Measurements from ENCODE around the gene ATPAF2. TPM values are rescaled to one million over a fixed set of nuclear protein-coding genes. Genes with fewer than 3 reads are reported as not detected.

The ATPAF2 gene
- total RNA-seq, 2 donors from 2014 or later: 32.2 to 35.0 TPM

DNA sequence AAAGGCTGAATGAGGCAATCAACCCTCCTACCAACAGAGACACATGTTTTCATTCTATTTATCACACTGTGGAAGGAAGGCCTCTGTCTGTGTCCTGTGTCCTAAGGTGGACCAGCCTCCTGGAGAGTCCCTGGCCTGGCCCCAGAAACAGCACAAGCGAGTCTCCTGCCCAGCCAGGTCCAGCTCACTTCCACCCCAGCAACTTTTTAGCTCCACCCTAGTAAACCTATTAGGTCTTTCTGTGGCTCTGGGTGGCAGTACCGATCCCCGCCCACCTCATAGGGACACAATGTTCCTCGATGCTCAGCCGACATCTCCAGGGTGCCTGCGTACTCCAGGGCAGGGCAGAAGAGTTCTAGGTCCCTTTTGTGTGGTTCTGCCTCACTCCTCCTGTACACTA lies 55.6 kb downstream of the ATPAF2 start:
- ATAC-seq: no peak
- no peaks in the 10 kb centered on the region for H3K9me3 Mint-ChIP-seq
- no peak overlapping the region for H3K27ac Mint-ChIP-seq
- no peak for DNase-seq (ENCODE audit: low spot score in 2 of 2)
- no peaks in the 10 kb centered on the region for H3K36me3 Mint-ChIP-seq

DNA sequence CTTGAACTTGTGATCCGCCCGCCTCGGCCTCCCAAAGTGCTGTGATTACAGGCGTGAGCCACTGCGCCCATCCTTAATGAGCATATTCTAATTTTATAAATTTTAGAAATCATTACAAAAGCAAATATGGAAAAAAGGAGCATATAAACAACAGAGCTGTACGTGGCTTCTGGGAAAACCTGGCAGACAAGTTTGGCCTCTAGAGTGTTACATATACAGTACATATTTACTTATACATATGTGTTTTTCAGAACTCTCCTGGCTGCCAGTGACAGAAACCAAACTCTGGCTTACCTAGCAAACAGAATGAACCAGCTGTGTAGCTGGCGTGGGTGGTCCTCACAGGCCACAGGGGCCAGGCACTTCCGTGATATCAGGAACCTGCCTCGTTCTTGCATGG lies 56.2 kb downstream of the ATPAF2 start:
- ATAC-seq (no peak), DNase-seq (ENCODE audit: low spot score in 2 of 2) (no peak)
- Mint-ChIP-seq H3K27ac (no peak overlapping the region), H3K36me3 (no peaks in the 10 kb centered on the region), H3K9me3 (no peaks in the 10 kb centered on the region)

DNA sequence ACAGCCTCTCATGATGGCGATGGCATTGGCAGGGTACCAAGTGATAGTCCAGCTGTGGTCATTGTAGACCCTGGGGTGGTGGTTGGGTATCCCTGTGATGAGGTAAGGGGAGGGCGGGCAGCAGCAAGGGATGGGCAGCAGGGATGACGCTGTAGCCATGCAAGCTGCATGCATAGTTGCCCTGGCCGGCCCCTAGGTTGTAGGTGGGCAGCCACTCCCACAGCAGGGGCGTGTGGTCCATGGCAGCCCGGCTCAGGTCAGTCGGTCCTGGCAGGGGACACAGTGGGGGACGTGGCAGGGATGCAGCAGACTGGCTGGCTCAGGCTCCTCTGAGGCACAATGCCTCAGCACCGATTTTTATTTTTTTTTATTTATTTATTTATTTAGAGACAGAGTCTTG lies 57.6 kb downstream of the ATPAF2 start:
- no peak for DNase-seq (ENCODE audit: low spot score in 2 of 2)
- Mint-ChIP-seq H3K9me3 (no peaks in the 10 kb centered on the region), H3K27ac (no peak overlapping the region), H3K36me3 (no peaks in the 10 kb centered on the region)
- no peak for ATAC-seq

DNA sequence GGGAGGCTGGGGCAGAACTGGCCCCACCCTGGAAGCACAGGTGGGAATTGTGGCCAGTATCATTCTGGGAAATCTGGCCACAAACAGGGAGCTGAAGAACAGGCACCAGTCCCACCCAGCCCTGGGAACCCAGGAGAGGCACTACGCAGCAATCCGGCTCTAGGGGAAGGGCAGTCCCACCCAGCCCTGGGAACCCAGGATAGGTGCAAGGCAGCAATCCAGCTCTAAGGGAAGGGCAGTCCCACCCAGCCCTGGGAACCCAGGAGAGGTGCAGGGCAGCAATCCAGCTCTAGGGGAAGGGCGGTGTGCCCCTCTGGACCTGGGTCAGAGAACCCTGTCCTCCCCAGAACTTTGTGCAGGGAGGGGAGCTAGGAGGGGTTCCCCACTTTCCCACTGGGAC lies 59.2 kb downstream of the ATPAF2 start:
- DNase-seq (ENCODE audit: low spot score in 2 of 2) (no peak), ATAC-seq (no peak)
- no peaks in the 10 kb centered on the region for H3K9me3 Mint-ChIP-seq
- no peak overlapping the region for H3K27ac Mint-ChIP-seq
- no peaks in the 10 kb centered on the region for H3K36me3 Mint-ChIP-seq

DNA sequence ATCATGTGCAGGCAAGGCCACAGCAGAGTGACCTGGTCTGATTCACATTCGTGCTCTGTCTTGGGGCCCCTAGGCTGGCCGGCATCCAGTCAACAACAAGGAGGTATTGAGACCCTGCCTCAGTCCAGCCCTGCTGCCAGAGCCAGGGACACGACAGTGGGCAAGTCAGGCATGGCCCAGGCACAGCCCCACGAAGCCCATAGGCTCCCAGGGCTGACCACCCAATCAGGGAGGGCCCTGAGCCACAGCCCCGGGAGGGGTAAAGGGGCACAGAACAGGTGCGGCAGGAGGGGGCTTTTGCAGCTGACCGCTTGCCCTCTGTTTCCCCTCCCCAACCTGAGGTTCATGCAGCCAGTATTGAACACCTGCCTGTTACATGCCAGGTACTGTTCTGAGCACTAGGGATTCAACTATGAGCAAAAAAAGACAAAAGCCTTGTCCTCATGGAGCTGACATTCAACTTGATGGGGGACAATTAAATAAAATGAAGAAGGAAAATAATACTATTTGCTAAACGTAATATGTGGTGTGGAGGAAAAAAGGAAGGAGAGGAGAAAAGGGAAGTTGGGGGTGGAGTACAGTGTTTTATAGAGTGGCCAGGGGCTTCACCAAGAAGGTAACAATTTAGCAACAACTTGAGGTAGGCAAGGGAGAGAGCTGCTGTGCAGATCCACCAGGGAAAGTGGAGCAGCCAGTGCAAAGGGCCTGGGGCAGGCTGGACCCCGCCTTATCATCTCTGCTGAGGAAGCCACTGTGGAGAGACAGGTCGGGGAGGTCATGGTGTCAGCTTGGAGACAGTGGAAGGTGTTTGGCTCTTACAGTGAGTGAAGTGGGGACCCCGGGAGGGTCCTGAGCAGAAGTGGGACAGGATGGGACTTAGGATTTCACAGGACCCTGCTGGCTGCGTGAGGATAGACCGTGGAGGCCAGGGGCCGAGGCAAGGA lies 60.2 kb downstream of the ATPAF2 start:
- no peaks in the 10 kb centered on the region for H3K9me3 Mint-ChIP-seq
- ATAC-seq: no peak
- no peaks in the 10 kb centered on the region for H3K36me3 Mint-ChIP-seq
- H3K27ac Mint-ChIP-seq: peak overlapping the region in 1 of 2 donors; percentile 0
- no peak for DNase-seq (ENCODE audit: low spot score in 2 of 2)

DNA sequence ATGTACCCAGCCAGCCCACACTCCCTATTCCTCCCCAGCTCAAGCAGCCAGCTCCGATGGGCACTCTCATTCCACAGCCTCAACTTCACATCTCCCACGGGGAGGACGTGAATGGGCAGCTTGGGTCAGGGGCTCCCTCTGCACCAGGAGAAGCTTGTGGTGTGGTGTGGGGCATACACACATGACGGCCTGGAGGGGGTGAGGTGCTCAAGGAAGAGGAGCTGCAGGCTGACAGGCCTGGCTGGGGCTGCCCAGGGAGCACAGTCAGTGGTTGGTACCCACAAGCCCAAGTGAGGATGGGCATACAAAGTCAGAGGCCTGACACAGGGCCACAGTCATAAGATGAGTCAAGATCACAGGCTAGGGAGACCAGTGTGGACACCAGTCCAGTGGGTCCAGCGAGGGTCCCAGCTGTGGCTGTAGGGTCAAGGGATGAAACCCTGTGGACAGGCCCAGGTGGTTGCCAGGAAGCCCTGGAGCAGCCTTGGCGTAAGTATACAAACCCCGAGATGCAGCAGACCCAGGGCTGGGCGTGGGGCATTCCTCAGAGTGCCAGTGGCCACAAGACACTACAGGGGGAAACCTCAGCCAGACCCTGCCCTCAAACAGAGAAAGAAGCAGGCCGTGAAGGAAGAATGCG lies 61.9 kb downstream of the ATPAF2 start:
- H3K9me3 Mint-ChIP-seq: no peaks in the 10 kb centered on the region
- no peaks in the 10 kb centered on the region for H3K36me3 Mint-ChIP-seq
- no peak for ATAC-seq
- peak overlapping the region in 1 of 2 donors; percentile 9 for H3K27ac Mint-ChIP-seq
- no peak for DNase-seq (ENCODE audit: low spot score in 2 of 2)

DNA sequence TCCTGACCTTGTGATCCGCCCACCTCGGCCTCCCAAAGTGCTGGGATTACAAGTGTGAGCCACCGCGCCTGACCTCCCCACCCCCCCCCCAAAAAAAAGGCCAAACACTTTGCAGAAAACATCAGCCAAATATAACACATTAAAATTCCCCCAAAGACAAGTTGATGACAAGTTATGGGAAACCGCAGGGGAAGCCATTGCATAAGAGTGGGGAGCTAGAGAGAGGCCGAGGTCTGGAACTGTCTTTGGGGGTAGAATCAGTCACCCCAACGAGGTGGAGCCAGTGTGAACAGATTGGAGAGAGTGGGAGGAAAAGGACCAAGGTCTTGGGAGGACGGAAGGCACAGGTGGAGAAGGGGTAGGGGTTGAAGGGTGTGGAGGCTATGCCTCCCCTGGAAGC lies 63.5 kb downstream of the ATPAF2 start:
- no peaks in the 10 kb centered on the region for H3K36me3 Mint-ChIP-seq
- no peak for DNase-seq (ENCODE audit: low spot score in 2 of 2)
- ATAC-seq: no peak
- H3K27ac Mint-ChIP-seq: no peak overlapping the region
- no peaks in the 10 kb centered on the region for H3K9me3 Mint-ChIP-seq

DNA sequence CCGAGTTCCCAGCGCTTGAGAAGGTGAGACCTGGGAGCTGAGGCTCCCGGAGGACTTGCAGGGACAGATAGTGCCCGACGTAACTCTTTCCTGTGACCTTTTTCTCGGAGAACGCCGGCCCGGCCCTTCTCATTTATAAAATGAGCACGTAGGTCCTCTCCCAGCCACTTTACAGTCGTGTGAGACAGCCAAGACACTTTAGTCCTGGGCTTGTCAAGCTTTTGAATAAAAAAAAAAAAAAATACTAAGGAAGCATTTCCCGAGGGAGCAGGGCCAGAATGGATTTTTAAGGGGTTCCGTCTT lies 66.1 kb downstream of the ATPAF2 start:
- H3K9me3 Mint-ChIP-seq: no peaks in the 10 kb centered on the region
- no peaks in the 10 kb centered on the region for H3K36me3 Mint-ChIP-seq
- peak overlapping the region; percentile 77 to 95 for H3K27ac Mint-ChIP-seq
- ATAC-seq (no peak), DNase-seq (ENCODE audit: low spot score in 2 of 2) (no peak)

DNA sequence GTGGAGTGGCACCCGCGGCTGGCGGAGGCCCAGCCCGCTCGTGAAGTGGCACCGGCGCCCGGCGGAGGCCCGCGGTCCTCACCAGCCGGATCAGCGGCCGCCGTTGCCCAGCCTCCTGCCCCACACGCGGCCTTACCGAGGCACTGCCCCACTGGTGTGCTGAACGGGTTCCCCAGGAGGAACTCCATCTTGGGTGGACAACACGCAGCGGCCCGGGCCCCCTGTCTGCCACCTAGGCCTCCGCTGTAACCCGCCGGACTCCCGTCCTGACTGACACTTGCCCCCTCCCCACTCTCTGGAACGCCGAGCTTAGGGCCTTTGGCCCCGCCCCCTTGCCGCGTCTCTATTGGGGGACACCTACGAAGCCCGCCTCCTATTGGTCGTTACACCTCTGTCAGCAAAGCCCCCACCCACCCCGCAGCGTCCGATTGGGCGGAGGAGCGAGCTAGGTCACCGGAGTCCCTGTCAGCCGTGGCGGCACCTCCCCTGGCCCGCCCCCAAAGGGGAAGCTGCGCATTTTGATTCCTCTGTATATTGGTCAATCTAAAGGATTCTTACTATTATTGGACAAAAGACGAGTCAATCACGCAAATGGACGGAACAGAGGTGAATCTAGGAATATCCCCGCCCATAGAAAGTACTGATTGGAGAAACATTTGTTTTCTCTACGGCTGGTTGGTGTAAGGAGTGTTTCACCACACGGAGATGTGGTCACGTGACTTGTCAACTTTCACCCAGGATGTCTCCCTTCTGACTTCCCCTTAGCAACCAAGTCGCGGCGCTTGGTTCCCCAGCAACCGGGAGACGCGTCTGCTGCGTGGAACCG lies 66.6 kb downstream of the ATPAF2 start, which contains the start of the genes DRC3 and TOM1L2:
TSS of gene DRC3 (plus strand) at position 737 of the 826 bp plus-strand sequence. CDS start 4,737 bp downstream, outside the sequence.
TSS of gene TOM1L2 (minus strand) at position 275 of the 826 bp plus-strand sequence. CDS start at position 188, 87 bp downstream.
- ATAC-seq (peak; percentile 96 to 97), DNase-seq (ENCODE audit: low spot score in 2 of 2) (peak; percentile 100)
- H3K9me3 Mint-ChIP-seq: no peaks in the 10 kb centered on the region

DNA sequence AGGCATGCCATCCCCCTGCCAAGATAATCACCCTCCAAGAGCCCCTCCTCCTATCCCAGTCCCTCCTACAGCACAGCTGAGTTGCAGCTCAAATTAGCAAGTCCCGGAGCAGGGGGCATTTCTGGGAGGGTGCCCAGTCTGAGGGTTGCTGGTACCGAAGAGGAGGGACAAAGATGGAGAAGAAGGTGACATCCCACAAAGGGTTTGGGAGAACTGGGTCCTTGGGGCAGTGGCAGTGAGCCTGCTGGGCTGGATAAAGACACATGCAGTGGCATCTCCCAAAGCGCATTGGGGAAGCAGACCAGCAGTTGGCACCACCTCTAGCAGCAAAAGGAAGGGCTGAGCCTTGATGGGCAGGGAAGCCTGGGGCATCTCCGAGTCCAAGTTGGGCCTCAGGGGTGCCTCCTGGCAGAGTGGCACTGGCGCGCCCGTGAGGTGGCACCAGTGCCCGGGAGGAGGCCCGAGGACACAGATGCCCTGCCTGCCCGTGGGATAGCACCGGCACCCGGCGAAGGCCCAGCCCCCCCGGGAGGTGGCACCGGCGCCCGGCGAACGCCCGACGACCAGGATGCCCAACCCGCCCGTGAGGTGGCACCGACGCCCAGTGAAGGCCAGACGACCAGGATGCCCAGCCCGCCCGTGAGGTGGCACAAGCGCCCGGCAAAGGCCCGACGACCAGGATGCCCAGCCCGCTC lies 67.4 kb downstream of the ATPAF2 start:
- no peaks in the 10 kb centered on the region for H3K9me3 Mint-ChIP-seq
- H3K36me3 Mint-ChIP-seq: no peaks in the 10 kb centered on the region
- ATAC-seq (peak in 1 of 2 donors; percentile 0), DNase-seq (ENCODE audit: low spot score in 2 of 2) (peak in 1 of 2 donors; percentile 22)
- peak overlapping the region; percentile 77 to 85 for H3K27ac Mint-ChIP-seq

More for the DNA sequence above, 66.6 kb downstream of the ATPAF2 start, which contains the start of the genes DRC3 and TOM1L2:
- Mint-ChIP-seq H3K36me3 (no peaks in the 10 kb centered on the region), H3K27ac (peak within 1 kb of the TSS; percentile 77 to 95)

DNA sequence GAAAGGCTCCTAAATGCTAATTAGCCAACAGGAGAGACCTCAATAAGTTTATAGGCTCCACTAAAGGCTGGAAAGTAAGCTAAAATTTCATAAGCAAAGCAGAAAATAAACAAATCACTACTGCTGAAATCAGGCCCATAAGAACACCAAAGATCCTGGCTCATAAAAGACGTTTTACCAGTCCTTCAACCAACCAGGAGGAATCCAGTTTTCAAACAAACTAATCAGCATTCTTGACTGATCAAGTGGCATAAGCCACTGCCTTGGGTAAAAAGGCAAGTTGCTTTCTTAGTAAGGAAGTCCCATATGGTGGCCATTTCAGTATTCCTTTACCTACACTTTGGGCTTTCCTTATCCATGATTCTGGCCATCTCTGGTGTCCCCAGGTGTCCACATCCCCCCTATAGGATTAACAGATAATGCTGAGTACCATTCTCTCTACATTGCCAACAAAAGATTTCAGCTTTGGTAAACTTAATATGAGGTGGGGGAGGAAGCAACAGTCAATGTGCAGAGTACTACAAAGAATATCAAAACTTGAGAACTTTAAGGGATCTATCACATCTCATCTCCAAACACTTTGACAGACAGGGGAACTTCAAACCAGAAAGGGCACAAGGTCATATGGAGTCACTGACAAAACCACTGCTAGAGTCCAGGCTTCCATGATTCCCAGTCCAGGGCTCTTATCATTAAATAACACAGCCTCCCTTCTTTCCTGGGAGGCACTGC lies 68.1 kb downstream of the ATPAF2 start:
- DNase-seq (ENCODE audit: low spot score in 2 of 2) (no peak), ATAC-seq (no peak)
- no peaks in the 10 kb centered on the region for H3K9me3 Mint-ChIP-seq
- H3K27ac Mint-ChIP-seq: peak overlapping the region; percentile 70 to 85
- H3K36me3 Mint-ChIP-seq: no peaks in the 10 kb centered on the region

Other genes starting within 250 kb of the ATPAF2 start
- gene SREBF1, start 202.2 kb downstream of the ATPAF2 start, total RNA-seq: 100 to 1,000 TPM in 1 of 2 donors, 10 to 100 TPM in 1; 67.2 to 103 TPM
- 10 to 100 TPM; 16.3 to 19.8 TPM for gene TOM1L2, start 66.8 kb downstream of the ATPAF2 start, total RNA-seq
- under 1 TPM; 0.05 to 0.12 TPM for gene DRC3, start 66.3 kb downstream of the ATPAF2 start, total RNA-seq
- 1 to 10 TPM; 5.8 to 8.1 TPM for gene GID4, start 240 bp upstream of the ATPAF2 start, total RNA-seq
- 10 to 100 TPM; 41.3 to 49.2 TPM for gene DRG2, start 48.8 kb upstream of the ATPAF2 start, total RNA-seq
- 1 to 10 TPM; 1.0 to 1.2 TPM for gene MYO15A, start 69.6 kb upstream of the ATPAF2 start, total RNA-seq
- 100 to 1,000 TPM in 1 of 2 donors, 10 to 100 TPM in 1; 79.5 to 176 TPM for gene ALKBH5, start 144.7 kb upstream of the ATPAF2 start, total RNA-seq
- 10 to 100 TPM; 14.5 to 15.0 TPM for gene LLGL1, start 186.5 kb upstream of the ATPAF2 start, total RNA-seq
- 100 to 1,000 TPM; 267 to 273 TPM for gene FLII, start 219.6 kb upstream of the ATPAF2 start, total RNA-seq
- gene MIEF2, start 221.5 kb upstream of the ATPAF2 start, total RNA-seq: 10 to 100 TPM in 1 of 2 donors, 1 to 10 TPM in 1; 7.4 to 15.5 TPM